ENCODE data around the gene SCT.
"Not testable (repeated sequence)": the region's sequence is repeated elsewhere in the genome, so short reads cannot be mapped to it uniquely, and the experiment has no call there.

Gene SCT

GRCh38 chr11:626475-627307 lies at the start of gene SCT:
SCT (minus strand) TSS chr11:627181; CDS start chr11:627143, 38 bp downstream.
- DNase-seq, result no peak

DNA sequence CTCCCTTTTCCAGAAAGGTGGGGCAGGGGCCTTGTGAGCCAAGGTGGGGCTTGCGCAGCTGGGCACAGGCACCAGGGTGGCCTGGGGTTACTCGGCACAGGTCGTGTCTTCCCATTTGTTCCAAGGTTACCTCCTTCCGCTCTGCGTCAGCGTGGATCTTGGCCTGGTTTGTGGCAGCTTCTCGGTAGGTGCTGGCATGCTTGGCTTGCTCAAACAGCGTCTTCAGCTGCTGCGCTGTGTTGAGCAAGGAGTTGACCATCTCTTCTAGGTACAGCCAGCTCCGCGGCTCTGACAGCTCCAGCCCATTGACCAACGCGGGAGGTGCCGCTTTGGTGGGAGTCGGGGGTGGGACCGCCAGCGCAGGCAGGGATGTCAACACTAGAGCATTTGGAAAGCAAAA lies 47.4 kb upstream of the SCT start:
- no peak for DNase-seq

DNA sequence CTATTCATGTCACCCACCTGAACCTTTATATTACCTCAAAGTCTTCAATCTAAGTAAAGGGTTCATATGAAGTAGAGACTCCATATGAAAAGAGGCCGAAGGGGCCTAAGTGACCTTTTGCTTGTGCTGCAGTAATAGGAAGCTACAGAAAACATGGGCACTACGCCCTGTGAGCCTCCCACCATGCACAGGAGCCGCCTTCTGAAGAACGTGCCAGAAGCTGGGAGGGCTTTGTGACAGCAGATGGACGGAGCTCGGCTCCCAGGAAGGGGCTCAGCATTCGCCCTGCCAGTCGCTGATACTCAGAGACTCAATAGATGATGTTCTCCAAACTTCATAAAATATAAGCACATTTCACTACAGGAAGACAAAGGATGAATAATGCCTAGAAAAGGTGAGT lies 46.9 kb upstream of the SCT start:
- no peak for DNase-seq

- no peak for DNase-seq
Observed at GRCh38 chr11:665704-666281, 38.8 kb upstream of the SCT start.

GRCh38 chr11:665062-665703 lies 38.2 kb upstream of the SCT start:
- no peak for DNase-seq

DNA sequence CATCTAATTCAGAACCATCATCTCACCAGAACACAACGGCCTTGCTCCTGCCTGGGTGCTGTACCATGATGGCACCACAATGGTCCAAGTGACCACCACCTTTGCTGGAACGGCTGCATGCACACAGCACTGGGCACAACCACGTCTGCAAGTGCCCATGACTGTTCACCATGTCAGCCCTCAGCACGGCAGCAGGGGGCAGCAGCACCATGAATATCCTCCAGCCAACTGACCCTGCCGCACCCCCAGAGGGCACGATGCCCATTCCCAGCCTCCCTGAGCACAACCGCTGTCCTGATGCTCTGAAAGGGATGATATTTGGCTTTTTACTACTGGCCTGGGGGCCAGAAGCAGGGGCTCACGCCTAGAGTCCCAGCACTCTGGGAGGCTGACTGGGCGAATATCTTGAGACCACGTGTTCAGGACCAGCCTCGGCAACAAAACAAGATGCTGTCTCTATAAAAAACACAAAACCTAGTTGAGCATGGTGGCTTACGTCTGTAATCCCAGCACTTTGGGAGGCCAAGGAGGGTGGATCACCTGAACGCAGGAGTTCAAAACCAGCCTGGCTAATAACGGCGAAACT lies 35.8 kb upstream of the SCT start:
- no peak for DNase-seq

DNA sequence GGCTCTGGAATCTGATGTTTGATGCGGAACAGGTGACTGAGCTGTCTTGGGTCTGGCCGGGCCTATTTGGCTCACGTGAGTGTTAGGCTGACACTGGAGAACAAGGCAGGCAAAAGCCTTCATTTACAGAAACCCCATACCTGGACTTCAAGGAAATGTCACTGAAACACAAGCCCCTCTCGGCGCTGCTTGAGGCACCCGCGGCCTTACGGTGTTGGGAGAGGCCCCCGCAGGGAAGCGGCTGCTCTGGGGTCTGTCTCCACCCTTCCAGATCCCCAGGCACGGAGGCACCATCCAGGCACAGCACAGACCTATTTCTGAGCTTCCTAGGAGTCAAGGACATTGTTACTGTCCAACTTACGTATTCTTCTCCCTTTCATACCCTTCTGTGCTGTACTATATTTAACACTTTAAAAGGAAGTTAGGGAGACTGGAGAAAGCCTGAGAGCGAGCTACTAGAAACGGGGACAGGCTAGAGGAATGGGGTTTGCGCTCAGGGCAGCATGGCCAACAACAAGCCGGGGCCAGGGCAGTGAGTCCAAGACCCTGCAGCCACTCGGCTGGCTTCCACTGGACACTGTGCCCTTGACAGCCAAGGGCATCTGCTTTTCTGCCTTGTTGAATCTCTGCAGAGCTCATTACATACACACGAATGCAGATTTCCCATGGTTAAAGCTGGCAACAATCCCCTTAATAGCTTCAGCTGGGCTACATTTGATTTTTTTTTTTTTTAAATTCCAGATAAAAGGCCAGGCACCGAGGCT lies 33.9 kb upstream of the SCT start:
- no peak for DNase-seq

DNA sequence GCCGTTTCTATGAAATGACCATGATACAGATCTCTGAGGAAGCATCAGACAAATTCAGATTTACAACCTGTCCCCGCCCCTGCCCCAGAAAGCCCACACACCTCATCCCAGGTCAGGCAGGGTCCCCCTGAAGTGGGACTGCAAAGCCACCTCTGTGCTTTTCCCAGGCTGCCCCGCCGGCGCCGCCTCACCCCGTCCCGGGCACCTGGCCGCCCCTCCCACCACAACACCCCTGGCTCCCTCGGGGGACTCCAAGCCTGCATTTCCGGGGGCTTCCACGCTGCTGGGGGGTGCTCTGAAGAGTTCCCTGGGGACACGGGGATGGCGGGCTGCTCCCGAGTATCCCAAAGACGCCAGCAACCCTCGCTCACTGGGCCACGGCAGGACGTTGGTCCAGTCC lies 33.3 kb upstream of the SCT start:
- no peak for DNase-seq

DNA sequence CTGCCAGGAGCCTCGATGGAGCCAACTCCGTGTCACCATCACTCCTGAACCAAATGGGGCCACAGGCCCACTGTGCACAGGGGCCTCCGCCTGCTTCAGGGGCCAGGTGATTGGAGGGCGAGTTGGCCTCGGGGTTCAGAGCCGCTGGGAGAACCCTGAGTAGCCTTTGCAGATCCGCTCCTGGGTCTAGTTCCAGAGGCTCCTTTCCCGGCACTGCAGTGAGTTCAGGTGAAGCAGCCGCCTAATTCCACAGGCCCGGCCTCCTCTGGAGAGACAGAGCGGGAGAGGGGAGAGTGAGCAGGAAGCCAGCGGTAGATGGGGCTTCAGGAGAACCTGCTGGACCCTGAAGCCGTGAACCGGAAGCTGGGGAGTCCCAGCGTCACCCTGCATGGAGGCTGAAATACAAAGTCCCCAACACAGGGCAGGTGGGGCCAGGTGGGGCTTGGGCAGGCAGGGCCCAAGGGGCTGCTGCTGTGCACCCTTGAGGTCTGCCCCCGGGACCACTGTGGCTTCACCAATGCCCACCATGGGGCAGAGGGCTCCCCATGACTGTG lies 32.6 kb upstream of the SCT start:
- no peak for DNase-seq

- DNase-seq, result no peak
Observed at GRCh38 chr11:657691-658126, 30.7 kb upstream of the SCT start.

GRCh38 chr11:656866-657265 lies 29.9 kb upstream of the SCT start:
- no peak for DNase-seq

DNA sequence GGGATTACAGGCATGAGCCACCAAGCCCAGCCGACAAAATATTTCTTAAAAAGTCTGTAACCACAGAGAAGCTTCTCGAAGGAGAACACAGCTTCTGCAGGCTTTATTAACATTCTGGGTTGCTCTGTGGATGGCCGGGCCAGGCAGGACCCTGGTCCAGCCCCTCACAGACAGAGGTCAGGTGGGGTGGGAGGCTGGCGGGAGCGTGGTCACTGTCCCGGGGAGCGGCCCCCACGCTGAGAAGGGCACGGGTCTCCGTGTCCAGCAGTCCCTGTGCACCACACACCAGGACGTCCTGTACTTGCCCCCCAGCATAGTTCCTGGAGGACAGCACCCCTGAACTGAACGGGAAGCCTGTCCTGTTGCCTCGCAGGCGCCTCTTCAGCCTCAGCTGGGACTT lies 29.4 kb upstream of the SCT start:
- DNase-seq, result no peak

DNA sequence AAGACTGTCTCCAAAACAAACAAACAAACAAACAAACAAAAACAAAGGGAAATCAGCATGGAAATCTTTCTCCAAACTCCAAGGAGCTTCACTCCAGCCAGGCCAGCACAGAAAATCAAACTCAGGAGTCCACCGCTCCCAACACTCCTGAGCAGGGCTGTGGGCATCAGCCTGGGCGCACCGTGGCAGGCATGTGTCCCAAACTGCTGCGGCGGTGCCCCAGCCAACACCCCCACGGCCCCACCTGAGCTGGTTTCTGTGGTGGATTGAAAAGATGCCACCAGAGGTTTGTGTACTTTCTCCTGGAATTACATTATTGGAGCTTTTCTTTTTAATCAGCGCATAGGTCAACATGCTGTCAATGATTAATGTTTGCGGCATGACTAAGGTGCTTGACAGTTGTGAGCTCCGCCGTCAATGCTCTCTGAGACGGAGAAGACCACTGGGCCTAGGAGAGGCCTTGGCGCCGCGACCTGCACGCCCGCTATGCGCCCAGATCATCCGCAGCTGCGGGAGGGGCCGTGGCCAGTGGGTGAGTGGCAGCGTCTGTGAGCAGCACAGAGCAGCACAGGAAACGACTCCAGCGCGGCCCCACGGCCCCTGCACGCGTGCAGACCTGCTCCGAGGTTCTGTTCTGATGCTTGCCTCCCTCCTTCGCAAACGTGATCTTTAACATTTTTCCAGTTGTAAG lies 28.2 kb upstream of the SCT start:
- DNase-seq, result no peak

GRCh38 chr11:654444-654843 lies 27.5 kb upstream of the SCT start:
- DNase-seq, result not testable (repeated sequence)

- DNase-seq, result no peak
Observed at GRCh38 chr11:653837-654236, 26.9 kb upstream of the SCT start.

- DNase-seq, result not testable (repeated sequence)
Observed at GRCh38 chr11:653136-653535, 26.2 kb upstream of the SCT start.

DNA sequence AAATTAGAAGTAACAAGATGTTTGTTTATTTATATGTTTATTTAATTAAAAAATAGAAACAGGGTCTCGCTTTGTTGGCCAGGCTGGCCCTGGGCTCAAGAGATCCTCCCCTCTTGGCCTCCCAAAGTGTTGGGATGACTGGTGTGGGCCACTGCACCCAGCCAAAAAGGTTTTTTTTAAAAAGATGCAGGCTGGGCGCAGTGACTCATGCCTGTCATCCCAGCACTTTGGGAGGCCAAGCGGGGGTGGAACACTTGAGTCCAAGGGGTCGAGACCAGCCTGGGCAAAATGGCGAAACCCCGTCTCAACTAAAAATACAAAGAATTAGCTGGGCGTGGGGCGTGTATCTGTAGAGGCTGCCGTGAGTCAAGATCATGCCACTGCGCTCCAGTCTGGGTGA lies 23.5 kb upstream of the SCT start:
- DNase-seq, result no peak

GRCh38 chr11:647672-648158 lies 20.7 kb upstream of the SCT start:
- not testable (repeated sequence) for DNase-seq

- no peak for DNase-seq
Observed at GRCh38 chr11:646214-646613, 19.2 kb upstream of the SCT start.

GRCh38 chr11:645536-645935 lies 18.6 kb upstream of the SCT start:
- no peak for DNase-seq

- no peak for DNase-seq
Observed at GRCh38 chr11:643849-644738, 17.1 kb upstream of the SCT start.
